Endothelial cell of umbilical vein (primary cell): ENCODE data around the gene GPSM1.

Experiments used
- EZH2 ChIP-seq: IDR thresholded peaks from 2 replicates; pipeline ENCODE4 v1.6.1; 2012; ENCODE audit warnings: borderline replicate concordance, low read depth, mild to moderate bottlenecking, moderate library complexity, low read length, inconsistent platforms; ENCODE audit not compliant: severe bottlenecking
- FOS ChIP-seq: IDR thresholded peaks from 2 replicates; pipeline ENCODE4 v1.6.1; 2011; ENCODE audit warnings: mild to moderate bottlenecking, low read length, moderate library complexity, borderline replicate concordance; ENCODE audit not compliant: insufficient read depth
- JUN ChIP-seq: IDR thresholded peaks from 2 replicates; pipeline ENCODE4 v1.6.1; 2011; ENCODE audit warnings: borderline replicate concordance, low read depth; ENCODE audit not compliant: insufficient read length, insufficient read depth
- MAX ChIP-seq: IDR thresholded peaks from 2 replicates; pipeline ENCODE4 v1.6.1; 2011; ENCODE audit not compliant: insufficient read depth, insufficient read length
- POLR2A ChIP-seq: IDR thresholded peaks from 2 replicates; pipeline ENCODE4 v1.6.1; 2012; ENCODE audit warnings: low read depth, mild to moderate bottlenecking, control low read depth, low read length
- POLR2AphosphoS5 ChIP-seq: IDR thresholded peaks from 2 replicates; pipeline ENCODE4 v1.6.1; 2012; ENCODE audit warnings: low read depth, mild to moderate bottlenecking, control low read depth, low read length, moderate library complexity; ENCODE audit not compliant: insufficient read depth
- TF ChIP-seq, protein P1 (sequence below), 2 donors: IDR thresholded peaks; 1 replicate in 1 of 2; 2 replicates in 1 of 2; pipeline ENCODE4 v1.5.1; 2011; ENCODE audit warnings: low read length in 2 of 2, mild to moderate bottlenecking in 2 of 2, moderate library complexity in 2 of 2, control low read depth in 1 of 2, inconsistent platforms in 1 of 2, low read depth in 1 of 2; ENCODE audit not compliant: insufficient read depth in 1 of 2; ENCODE audit errors: extremely low read depth in 1 of 2

- TF ChIP-seq, protein P1, sequence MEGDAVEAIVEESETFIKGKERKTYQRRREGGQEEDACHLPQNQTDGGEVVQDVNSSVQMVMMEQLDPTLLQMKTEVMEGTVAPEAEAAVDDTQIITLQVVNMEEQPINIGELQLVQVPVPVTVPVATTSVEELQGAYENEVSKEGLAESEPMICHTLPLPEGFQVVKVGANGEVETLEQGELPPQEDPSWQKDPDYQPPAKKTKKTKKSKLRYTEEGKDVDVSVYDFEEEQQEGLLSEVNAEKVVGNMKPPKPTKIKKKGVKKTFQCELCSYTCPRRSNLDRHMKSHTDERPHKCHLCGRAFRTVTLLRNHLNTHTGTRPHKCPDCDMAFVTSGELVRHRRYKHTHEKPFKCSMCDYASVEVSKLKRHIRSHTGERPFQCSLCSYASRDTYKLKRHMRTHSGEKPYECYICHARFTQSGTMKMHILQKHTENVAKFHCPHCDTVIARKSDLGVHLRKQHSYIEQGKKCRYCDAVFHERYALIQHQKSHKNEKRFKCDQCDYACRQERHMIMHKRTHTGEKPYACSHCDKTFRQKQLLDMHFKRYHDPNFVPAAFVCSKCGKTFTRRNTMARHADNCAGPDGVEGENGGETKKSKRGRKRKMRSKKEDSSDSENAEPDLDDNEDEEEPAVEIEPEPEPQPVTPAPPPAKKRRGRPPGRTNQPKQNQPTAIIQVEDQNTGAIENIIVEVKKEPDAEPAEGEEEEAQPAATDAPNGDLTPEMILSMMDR (IDR thresholded peaks at IDR 0.05; ENCODE audit: extremely low read depth in 1 of 2, insufficient read depth in 1 of 2, low read depth in 1 of 2, low read length in 2 of 2), result no peak
- TF ChIP-seq POLR2A (no peak), FOS (no peak), JUN (no peak), MAX (no peak), POLR2AphosphoS5 (no peak), EZH2 (no peak)
Measured at GRCh38 chr9:136300016-136300545, 27.3 kb upstream of the GPSM1 start.
